DOHH2 (cell line): ENCODE measurements around the gene H1-8.

ENCODE experiments used
- H3F3A ChIP-seq: fragments of 200-600 bp; sonication (generic), shearing (Covaris generic); 2 replicates; pipeline ENCODE4 v1.6.0; 2016; ENCODE audit warnings: antibody characterized with exemption, mild to moderate bottlenecking; ENCODE audit not compliant: control insufficient read depth, insufficient read depth
- H3K27ac ChIP-seq: fragments of 200-600 bp; sonication (generic); 2 replicates; pipeline ENCODE4 v1.5.1; 2014; ENCODE audit warnings: low read depth, mild to moderate bottlenecking, low read length, moderate library complexity
- H3K27me3 ChIP-seq: fragments of 200-600 bp; sonication (generic); 2 replicates; pipeline ENCODE4 v1.6.1; 2014; ENCODE audit warnings: mild to moderate bottlenecking, low read length, mixed read lengths; ENCODE audit not compliant: control insufficient read depth
- H3K36me3 ChIP-seq: fragments of 200-600 bp; sonication (generic); 2 replicates; pipeline ENCODE4 v1.6.1; 2014; ENCODE audit warnings: mild to moderate bottlenecking, low read length, moderate library complexity, mixed read lengths; ENCODE audit not compliant: control insufficient read depth
- H3K4me1 ChIP-seq: fragments of 200-600 bp; sonication (generic); 2 replicates; pipeline ENCODE4 v1.6.1; 2014; ENCODE audit warnings: mild to moderate bottlenecking, low read length, mixed read lengths; ENCODE audit not compliant: control insufficient read depth
- H3K4me2 ChIP-seq: fragments of 200-600 bp; sonication (generic); 2 replicates; pipeline ENCODE4 v1.6.0; 2014; ENCODE audit warnings: mild to moderate bottlenecking, low read length, moderate library complexity
- H3K4me3 ChIP-seq: fragments of 200-600 bp; sonication (generic); 2 replicates; pipeline ENCODE4 v1.5.1; 2014; ENCODE audit warnings: mild to moderate bottlenecking, low read length, mixed read lengths
- H3K79me2 ChIP-seq: fragments of 200-600 bp; sonication (generic); 2 replicates; pipeline ENCODE4 v1.6.1; 2014; ENCODE audit warnings: mild to moderate bottlenecking, low read length, mixed read lengths; ENCODE audit not compliant: control insufficient read depth
- H3K9me2 ChIP-seq: fragments of 200-600 bp; sonication (generic); replicated peaks from 2 replicates; pipeline ENCODE4 v1.6.1; 2014; ENCODE audit warnings: mild to moderate bottlenecking, low read length, mixed read lengths; ENCODE audit not compliant: control insufficient read depth
- H3K9me3 ChIP-seq: fragments of 200-600 bp; sonication (generic); 2 replicates; pipeline ENCODE4 v1.6.1; 2014; ENCODE audit warnings: antibody characterized with exemption, low read length, mixed read lengths; ENCODE audit not compliant: control insufficient read depth, insufficient read depth
- H4K20me1 ChIP-seq: fragments of 200-600 bp; sonication (generic); 2 replicates; pipeline ENCODE4 v1.6.0; 2014; ENCODE audit warnings: low read depth, mild to moderate bottlenecking, antibody characterized with exemption, low read length, moderate library complexity; ENCODE audit not compliant: control insufficient read depth, insufficient read depth
- EZH2phosphoT487 ChIP-seq: fragments of 200-600 bp; sonication (generic); IDR thresholded peaks from 2 replicates; pipeline ENCODE4 v1.6.1; 2017; ENCODE audit warnings: borderline replicate concordance, mild to moderate bottlenecking, antibody characterized with exemption, low read length, moderate library complexity, mixed read lengths
- TF ChIP-seq, protein P1 (sequence below): fragments of 200-600 bp; sonication (generic); IDR thresholded peaks from one replicate; pipeline ENCODE4 v1.5.1; 2014; ENCODE audit warnings: antibody characterized with exemption, mild to moderate bottlenecking, low read depth, low read length; ENCODE audit not compliant: poor library complexity, severe bottlenecking

H1-8 gene

DNA sequence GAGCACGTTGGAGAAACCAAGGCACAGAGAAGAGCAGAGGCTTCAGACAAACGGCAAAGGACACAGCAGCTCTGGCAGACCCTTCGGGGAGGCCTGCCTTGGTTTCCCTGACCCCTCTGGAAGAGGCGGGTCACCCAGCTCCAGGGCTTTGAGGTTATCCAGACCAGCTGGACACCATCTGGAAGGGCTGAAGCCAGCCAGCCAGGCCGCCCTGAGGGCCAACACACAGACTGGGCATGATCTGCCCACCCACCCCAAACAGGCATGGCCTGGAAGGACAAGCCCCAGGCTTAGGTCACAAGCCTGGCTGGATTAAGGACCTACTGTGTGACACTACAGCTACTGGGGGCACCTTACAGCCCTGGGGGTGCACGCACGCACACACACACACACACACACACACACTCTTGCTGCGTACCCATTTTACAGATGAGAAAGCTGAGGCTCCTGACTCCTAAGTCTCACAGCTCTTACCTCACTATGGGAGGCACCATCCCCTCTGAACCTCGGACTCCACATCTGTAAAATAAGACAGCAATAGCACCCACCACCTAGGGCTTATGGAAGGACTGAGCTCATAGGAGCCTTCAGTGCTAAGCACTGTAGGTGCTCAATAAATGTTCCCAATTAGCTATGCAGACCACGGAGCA lies 52.7 kb downstream of the H1-8 start:
- Histone ChIP-seq H3F3A (no peaks in the 10 kb centered on the region), H3K27ac (no peak overlapping the region), H3K27me3 (peaks cover 16% of the 10 kb centered on the region), H3K9me2 (no peaks in the 10 kb centered on the region), H3K4me2 (no peak overlapping the region), H4K20me1 (no peaks in the 10 kb centered on the region), H3K79me2 (no peaks in the 10 kb centered on the region), H3K4me1 (peaks cover 21% of the 10 kb centered on the region), H3K36me3 (no peaks in the 10 kb centered on the region), H3K4me3 (no peak overlapping the region), H3K9me3 (no peaks in the 10 kb centered on the region)
- TF ChIP-seq, protein P1, sequence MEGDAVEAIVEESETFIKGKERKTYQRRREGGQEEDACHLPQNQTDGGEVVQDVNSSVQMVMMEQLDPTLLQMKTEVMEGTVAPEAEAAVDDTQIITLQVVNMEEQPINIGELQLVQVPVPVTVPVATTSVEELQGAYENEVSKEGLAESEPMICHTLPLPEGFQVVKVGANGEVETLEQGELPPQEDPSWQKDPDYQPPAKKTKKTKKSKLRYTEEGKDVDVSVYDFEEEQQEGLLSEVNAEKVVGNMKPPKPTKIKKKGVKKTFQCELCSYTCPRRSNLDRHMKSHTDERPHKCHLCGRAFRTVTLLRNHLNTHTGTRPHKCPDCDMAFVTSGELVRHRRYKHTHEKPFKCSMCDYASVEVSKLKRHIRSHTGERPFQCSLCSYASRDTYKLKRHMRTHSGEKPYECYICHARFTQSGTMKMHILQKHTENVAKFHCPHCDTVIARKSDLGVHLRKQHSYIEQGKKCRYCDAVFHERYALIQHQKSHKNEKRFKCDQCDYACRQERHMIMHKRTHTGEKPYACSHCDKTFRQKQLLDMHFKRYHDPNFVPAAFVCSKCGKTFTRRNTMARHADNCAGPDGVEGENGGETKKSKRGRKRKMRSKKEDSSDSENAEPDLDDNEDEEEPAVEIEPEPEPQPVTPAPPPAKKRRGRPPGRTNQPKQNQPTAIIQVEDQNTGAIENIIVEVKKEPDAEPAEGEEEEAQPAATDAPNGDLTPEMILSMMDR: no peak
- TF ChIP-seq EZH2phosphoT487: no peak

DNA sequence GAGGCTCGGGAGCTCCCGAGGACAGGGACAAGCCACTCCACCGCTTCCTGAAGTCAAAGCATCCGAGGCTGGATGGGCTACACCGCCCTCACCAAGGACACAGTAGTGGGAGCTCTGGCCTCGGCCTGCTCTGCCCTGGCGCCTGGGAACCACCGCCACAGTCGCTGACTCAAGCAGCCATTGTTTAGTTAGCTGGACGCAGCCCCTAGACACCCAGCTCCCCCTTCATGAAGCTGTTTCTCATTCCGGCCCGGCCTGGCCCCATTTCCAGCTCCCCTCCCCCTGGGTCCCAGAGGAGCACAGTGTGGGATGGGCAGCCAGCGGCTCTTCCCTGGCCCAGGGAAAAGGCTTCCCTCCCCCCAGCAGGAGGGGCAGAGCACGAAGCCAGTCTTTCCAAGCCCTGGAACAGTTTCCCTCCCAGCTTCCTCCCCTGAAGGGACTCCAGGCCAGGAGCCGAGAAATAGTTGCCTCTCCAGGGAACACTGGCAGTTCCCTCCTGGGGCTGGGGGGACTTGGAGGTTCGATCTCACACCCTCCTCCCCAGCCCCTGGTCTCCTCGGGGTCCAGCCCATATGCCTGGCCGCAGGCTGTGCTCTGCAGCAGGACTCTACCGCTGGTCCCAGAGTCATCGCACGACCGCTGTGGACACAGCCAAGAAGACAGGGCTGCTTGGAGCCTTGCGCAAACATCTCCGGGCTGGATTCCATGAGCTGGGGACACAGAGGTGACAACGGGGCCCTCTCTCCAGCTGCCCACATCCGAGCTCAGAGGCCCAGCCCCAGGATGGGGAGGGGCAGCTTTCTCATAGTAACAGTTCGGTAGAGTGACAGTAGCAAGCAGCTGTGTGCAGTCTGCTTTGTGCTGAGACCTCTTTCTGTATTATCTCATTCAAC lies 53.5 kb downstream of the H1-8 start:
- no peaks in the 10 kb centered on the region for H4K20me1 ChIP-seq
- no peak overlapping the region for H3K4me3 ChIP-seq
- H3K4me1 ChIP-seq: peaks cover 21% of the 10 kb centered on the region
- TF ChIP-seq, protein P1: no peak
- no peak for TF ChIP-seq EZH2phosphoT487
- H3K4me2 ChIP-seq: no peak overlapping the region
- no peaks in the 10 kb centered on the region for H3F3A ChIP-seq
- H3K27ac ChIP-seq: no peak overlapping the region
- no peaks in the 10 kb centered on the region for H3K79me2 ChIP-seq
- no peaks in the 10 kb centered on the region for H3K9me2 ChIP-seq
- H3K36me3 ChIP-seq: no peaks in the 10 kb centered on the region
- no peaks in the 10 kb centered on the region for H3K9me3 ChIP-seq
- H3K27me3 ChIP-seq: peaks cover 16% of the 10 kb centered on the region

DNA sequence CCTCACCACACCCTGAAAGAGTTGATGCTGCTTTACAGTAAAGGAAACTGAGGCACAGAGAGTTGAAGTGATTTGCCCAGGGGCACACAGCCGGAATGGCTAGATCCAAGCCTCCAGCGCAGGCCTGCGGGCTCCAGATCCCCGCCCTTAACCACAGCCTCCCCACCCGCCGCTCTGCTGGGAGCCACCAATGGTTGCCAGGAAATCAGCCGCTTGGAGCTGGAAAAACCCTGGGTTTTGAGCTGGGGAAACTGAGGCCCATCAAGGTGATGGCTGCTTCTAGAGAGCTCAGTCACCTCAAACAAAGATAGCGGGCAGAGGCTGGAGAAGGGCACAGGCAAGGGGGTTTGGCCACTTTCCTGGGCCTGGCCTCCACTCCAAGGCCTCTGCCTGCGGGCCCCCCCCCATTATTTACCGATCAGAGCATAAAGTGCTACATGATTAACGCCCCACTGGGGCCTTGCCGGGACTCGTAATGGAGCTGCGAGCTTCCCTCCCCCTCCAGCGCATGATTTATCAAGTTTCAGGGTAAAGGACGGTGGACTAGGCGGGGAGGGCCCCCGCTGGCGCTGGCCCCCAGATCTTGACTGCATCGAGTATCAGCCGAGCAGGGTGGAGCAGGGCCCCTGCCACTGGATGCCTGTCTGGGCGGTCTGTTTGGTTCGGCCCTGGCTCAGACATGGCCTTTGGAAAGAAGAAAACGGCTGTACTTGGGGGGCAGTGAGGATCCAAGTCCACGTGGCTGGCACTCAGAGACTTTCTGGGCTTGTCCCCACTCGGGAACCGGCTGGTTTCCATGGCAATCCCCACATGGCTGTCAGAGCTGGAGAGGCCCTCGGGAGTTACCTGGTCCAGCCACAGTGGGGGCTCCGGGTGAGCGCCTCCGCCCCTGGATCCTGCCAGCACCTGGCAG lies 54.4 kb downstream of the H1-8 start:
- Histone ChIP-seq H3K4me3 (no peak overlapping the region), H3K4me1 (peaks cover 13% of the 10 kb centered on the region)

More for the DNA sequence above, 54.4 kb downstream of the H1-8 start:
- Histone ChIP-seq H3K9me3 (no peaks in the 10 kb centered on the region), H3K4me2 (no peak overlapping the region), H3K9me2 (no peaks in the 10 kb centered on the region), H4K20me1 (no peaks in the 10 kb centered on the region), H3K27ac (no peak overlapping the region), H3K27me3 (peaks cover 13% of the 10 kb centered on the region), H3K79me2 (no peaks in the 10 kb centered on the region), H3F3A (no peaks in the 10 kb centered on the region), H3K36me3 (no peaks in the 10 kb centered on the region)
- TF ChIP-seq, protein P1: no peak
- TF ChIP-seq EZH2phosphoT487: no peak
